H9 (cell line): ENCODE measurements around the gene SLC25A26. TPM values are rescaled to one million over a fixed set of nuclear protein-coding genes. Genes with fewer than 3 reads are reported as not detected.

Source experiments
- DNase-seq: peaks from one replicate; pipeline ENCODE4 v3.0.0-alpha.2; 2017
- H2AFZ ChIP-seq: one replicate; pipeline ENCODE4 v1.6.1; 2013; ENCODE audit warnings: mild to moderate bottlenecking, low read length, control low read depth, moderate library complexity
- H2AK5ac ChIP-seq: 2 replicates; pipeline ENCODE4 v1.6.1; 2013; ENCODE audit warnings: low read length, control low read depth, mixed read lengths; ENCODE audit not compliant: insufficient read length
- H2BK120ac ChIP-seq: one replicate; pipeline ENCODE4 v1.6.1; 2013; ENCODE audit warnings: low read depth, mild to moderate bottlenecking, low read length, control low read depth, inconsistent platforms; ENCODE audit not compliant: poor library complexity, severe bottlenecking
- H2BK12ac ChIP-seq: 2 replicates; pipeline ENCODE4 v1.6.1; 2013; ENCODE audit warnings: low read length, control low read depth, mixed read lengths, low read depth; ENCODE audit not compliant: insufficient read length
- H2BK15ac ChIP-seq: 2 replicates; pipeline ENCODE4 v1.6.1; 2013; ENCODE audit warnings: low read depth, low read length, control low read depth
- H2BK20ac ChIP-seq: one replicate; pipeline ENCODE4 v1.6.1; 2013; ENCODE audit warnings: low read depth, mild to moderate bottlenecking, low read length, control low read depth, inconsistent platforms; ENCODE audit not compliant: poor library complexity, severe bottlenecking
- H2BK5ac ChIP-seq: 2 replicates; pipeline ENCODE4 v1.6.1; 2013; ENCODE audit warnings: low read length, control low read depth, mixed read lengths; ENCODE audit not compliant: insufficient read length
- H3K14ac ChIP-seq: 2 replicates; pipeline ENCODE4 v1.6.1; 2013; ENCODE audit warnings: low read length, control low read depth; ENCODE audit not compliant: insufficient read depth
- H3K18ac ChIP-seq: 2 replicates; pipeline ENCODE4 v1.6.1; 2013; ENCODE audit warnings: low read depth, mild to moderate bottlenecking, mixed read lengths, low read length, control low read depth; ENCODE audit not compliant: insufficient read length
- H3K23ac ChIP-seq: 2 replicates; pipeline ENCODE4 v1.6.1; 2013; ENCODE audit warnings: low read length, control low read depth, mixed read lengths, low read depth; ENCODE audit not compliant: insufficient read length
- H3K23me2 ChIP-seq: 2 replicates; pipeline ENCODE4 v1.6.1; 2013; ENCODE audit warnings: low read depth, mild to moderate bottlenecking, mixed read lengths, low read length, control low read depth; ENCODE audit not compliant: insufficient read length, poor library complexity, severe bottlenecking
- H3K27ac ChIP-seq: 2 replicates; pipeline ENCODE4 v1.5.1; 2013; ENCODE audit warnings: low read length, control low read depth, mixed read lengths, low read depth; ENCODE audit not compliant: insufficient read length
- H3K27me3 ChIP-seq: 2 replicates; pipeline ENCODE4 v1.6.1; 2013; ENCODE audit warnings: low read length, control low read depth, inconsistent platforms; ENCODE audit not compliant: insufficient read depth
- H3K4ac ChIP-seq: 2 replicates; pipeline ENCODE4 v1.6.1; 2013; ENCODE audit warnings: low read depth, mild to moderate bottlenecking, control low read depth, inconsistent platforms, low read length, moderate library complexity
- H3K4me1 ChIP-seq: 2 replicates; pipeline ENCODE4 v1.6.1; 2013; ENCODE audit warnings: low read length, control low read depth, inconsistent platforms; ENCODE audit not compliant: insufficient read depth
- H3K4me2 ChIP-seq: 2 replicates; pipeline ENCODE4 v1.6.1; 2013; ENCODE audit warnings: low read length, control low read depth, mixed read lengths; ENCODE audit not compliant: insufficient read length, insufficient read depth
- H3K56ac ChIP-seq: 2 replicates; pipeline ENCODE4 v1.6.1; 2013; ENCODE audit warnings: low read depth, mild to moderate bottlenecking, mixed read lengths, low read length, control low read depth; ENCODE audit not compliant: insufficient read length
- H3K79me1 ChIP-seq: 2 replicates; pipeline ENCODE4 v1.6.1; 2013; ENCODE audit warnings: low read depth, mild to moderate bottlenecking, moderate library complexity, low read length, control low read depth, inconsistent platforms; ENCODE audit not compliant: insufficient read depth, poor library complexity, severe bottlenecking
- H3K79me2 ChIP-seq: 2 replicates; pipeline ENCODE4 v1.6.1; 2013; ENCODE audit warnings: low read length, control low read depth, inconsistent platforms; ENCODE audit not compliant: insufficient read depth
- H3K9ac ChIP-seq: 2 replicates; pipeline ENCODE4 v1.6.1; 2013; ENCODE audit warnings: low read length, control low read depth, mixed read lengths; ENCODE audit not compliant: insufficient read length; ENCODE audit errors: extremely low read depth
- H3K9me3 ChIP-seq: one replicate; pipeline ENCODE4 v1.6.1; 2013; ENCODE audit warnings: low read depth, low read length, inconsistent platforms; ENCODE audit not compliant: control insufficient read depth
- H3T11ph ChIP-seq: one replicate; pipeline ENCODE4 v1.6.1; 2013; ENCODE audit warnings: mild to moderate bottlenecking, low read length, control low read depth, inconsistent platforms
- H4K20me1 ChIP-seq: one replicate; pipeline ENCODE4 v1.6.1; 2013; ENCODE audit not compliant: control insufficient read depth, insufficient read length, insufficient read depth
- H4K5ac ChIP-seq: 2 replicates; pipeline ENCODE4 v1.6.1; 2013; ENCODE audit warnings: low read depth, mild to moderate bottlenecking, mixed read lengths, low read length, control low read depth; ENCODE audit not compliant: insufficient read length
- H4K8ac ChIP-seq: replicated peaks from 2 replicates; pipeline ENCODE4 v1.6.1; 2013; ENCODE audit warnings: low read length, control low read depth, mixed read lengths, low read depth; ENCODE audit not compliant: insufficient read length
- H4K91ac ChIP-seq: 2 replicates; pipeline ENCODE4 v1.6.1; 2013; ENCODE audit warnings: low read depth, mild to moderate bottlenecking, moderate library complexity, mixed read lengths, low read length, control low read depth; ENCODE audit not compliant: insufficient read length
- H3K27ac Mint-ChIP-seq, 3 experiments: 2 replicates in 2 of 3; 3 replicates in 1 of 3; pipeline ENCODE4 v1.8.0; 2020 to 2021; ENCODE audit warnings: mixed read lengths in 3 of 3, mild to moderate bottlenecking in 1 of 3, moderate library complexity in 1 of 3
- H3K27me3 Mint-ChIP-seq: 2 replicates; pipeline ENCODE4 v1.8.0; 2021; ENCODE audit warnings: low read depth, mild to moderate bottlenecking, moderate library complexity, mixed read lengths
- H3K36me3 Mint-ChIP-seq, 3 experiments: 2 replicates in 2 of 3; 3 replicates in 1 of 3; pipeline ENCODE4 v1.8.0; 2020 to 2021; ENCODE audit warnings: low read depth in 3 of 3, mixed read lengths in 3 of 3; ENCODE audit not compliant: insufficient read depth in 1 of 3
- H3K4me1 Mint-ChIP-seq, 2 experiments: 2 replicates each; pipeline ENCODE4 v1.8.0; 2020; ENCODE audit warnings: mixed read lengths in 2 of 2
- H3K4me3 Mint-ChIP-seq, 2 experiments: 2 replicates in 1 of 2; 3 replicates in 1 of 2; pipeline ENCODE4 v1.8.0; 2020 to 2021; ENCODE audit warnings: mild to moderate bottlenecking in 2 of 2, mixed read lengths in 2 of 2, moderate library complexity in 1 of 2
- H3K9me3 Mint-ChIP-seq, 2 experiments: 2 replicates in 1 of 2; 3 replicates in 1 of 2; pipeline ENCODE4 v1.8.0; 2020; ENCODE audit warnings: mild to moderate bottlenecking in 2 of 2, mixed read lengths in 2 of 2, moderate library complexity in 1 of 2
- CTCF ChIP-seq: fragments of 200-600 bp; sonication (generic); conservative IDR thresholded peaks from 3 replicates; pipeline ENCODE4 v1.8.0; 2021; ENCODE audit warnings: antibody characterized with exemption, mild to moderate bottlenecking
- WGBS: extraction: QIAGEN DNeasy Blood & Tissue Kit; methylation state at CpG from one replicate; pipeline ENCODE4 v1.1.7; 2013; ENCODE audit warnings: missing lambda C conversion rate, low lambda C conversion rate, mixed read lengths; ENCODE audit not compliant: insufficient read length; ENCODE audit errors: extremely low coverage; 5-methylcytosine and 5-hydroxymethylcytosine counted together
- total RNA-seq: library from RNA; stranded (reverse); gene quantifications from 2 replicates; pipeline ENCODE4 v1.2.1, GENCODE V29; 2021

SLC25A26 gene
- total RNA-seq, 1 experiment from 2014 or later = 30.2 TPM

GRCh38 chr3:66314455-66314854 is 93.7 kb downstream of the SLC25A26 start:
- H3K9me3 ChIP-seq = no peaks in the 10 kb centered on the region
- H3K27ac ChIP-seq = no peak overlapping the region
- no peak for TF ChIP-seq CTCF
- Mint-ChIP-seq H3K27me3 (no peaks in the 10 kb centered on the region), H3K27ac (no peak overlapping the region), H3K36me3 (peaks cover 0 to 8% (median 4%) of the 10 kb centered on the region in 3 experiments; a peak in 4 of 7 replicates), H3K4me3 (no peak overlapping the region), H3K9me3 (peaks cover 9 to 12% of the 10 kb centered on the region in 2 experiments; a peak in 3 of 5 replicates), H3K4me1 (peaks cover 0 to 6% of the 10 kb centered on the region in 2 experiments; a peak in 2 of 4 replicates)
- H2BK5ac ChIP-seq = no peak overlapping the region
- no peak overlapping the region for H2BK20ac ChIP-seq
- no peak overlapping the region for H2BK12ac ChIP-seq
- H3K18ac ChIP-seq = no peak overlapping the region
- H4K20me1 ChIP-seq = no peaks in the 10 kb centered on the region
- no peak overlapping the region for H2AFZ ChIP-seq
- H3K79me1 ChIP-seq = no peaks in the 10 kb centered on the region
- no peak overlapping the region for H4K91ac ChIP-seq
- no peak overlapping the region for H4K5ac ChIP-seq
- WGBS = no CpG with 5 or more reads among the region's 6 CpGs
- no peak overlapping the region for H3K4ac ChIP-seq
- no peak overlapping the region for H2AK5ac ChIP-seq
- H3K23me2 ChIP-seq = no peaks in the 10 kb centered on the region
- no peak overlapping the region for H3K9ac ChIP-seq
- no peak for DNase-seq
- no peaks in the 10 kb centered on the region for H3K4me1 ChIP-seq
- H3K56ac ChIP-seq = no peak overlapping the region
- H3K79me2 ChIP-seq = no peaks in the 10 kb centered on the region
- H4K8ac ChIP-seq = no peak overlapping the region
- no peaks in the 10 kb centered on the region for H3K27me3 ChIP-seq
- H3T11ph ChIP-seq = no peak overlapping the region
- H2BK120ac ChIP-seq = no peak overlapping the region
- H2BK15ac ChIP-seq = no peak overlapping the region
- H3K23ac ChIP-seq = no peak overlapping the region
- H3K4me2 ChIP-seq = no peak overlapping the region
- no peak overlapping the region for H3K14ac ChIP-seq
